Neural progenitor cell (in vitro differentiated cells): ENCODE measurements around the gene DYTN. TPM values are rescaled to one million over a fixed set of nuclear protein-coding genes. Genes with fewer than 3 reads are reported as not detected.

Experiments used
- DNase-seq: peaks from one replicate; pipeline ENCODE4 v3.0.0-alpha.2; 2016; ENCODE audit warnings: low spot score
- H2AFZ ChIP-seq: fragments of 200-600 bp; sonication (generic); replicated peaks from 2 replicates; pipeline ENCODE4 v1.6.1; 2016; ENCODE audit warnings: antibody characterized with exemption
- H3F3A ChIP-seq: fragments of 200-600 bp; sonication (generic); 2 replicates; pipeline ENCODE4 v1.6.1; 2016; ENCODE audit warnings: antibody characterized with exemption, low read depth
- H3K27ac ChIP-seq: fragments of 200-600 bp; sonication (generic); 2 replicates; pipeline ENCODE4 v1.5.1; 2016; ENCODE audit warnings: mild to moderate bottlenecking
- H3K27me3 ChIP-seq: fragments of 200-600 bp; sonication (generic); 2 replicates; pipeline ENCODE4 v1.6.1; 2016; ENCODE audit warnings: mild to moderate bottlenecking, moderate library complexity
- H3K36me3 ChIP-seq: fragments of 200-600 bp; sonication (generic); 2 replicates; pipeline ENCODE4 v1.5.1; 2016
- H3K4me1 ChIP-seq: fragments of 200-600 bp; sonication (generic); 2 replicates; pipeline ENCODE4 v1.6.1; 2016; ENCODE audit warnings: mixed run types
- H3K4me2 ChIP-seq: fragments of 200-600 bp; sonication (generic); 2 replicates; pipeline ENCODE4 v1.6.1; 2016
- H3K4me3 ChIP-seq: fragments of 200-600 bp; sonication (generic); 2 replicates; pipeline ENCODE4 v1.5.1; 2016
- H3K79me2 ChIP-seq: fragments of 200-600 bp; sonication (generic); 2 replicates; pipeline ENCODE4 v1.6.1; 2016; ENCODE audit warnings: low read depth
- H3K9ac ChIP-seq: fragments of 200-600 bp; sonication (generic); 2 replicates; pipeline ENCODE4 v1.6.1; 2016
- H3K9me3 ChIP-seq: fragments of 200-600 bp; sonication (generic); 2 replicates; pipeline ENCODE4 v1.5.1; 2016; ENCODE audit warnings: low read depth
- H4K20me1 ChIP-seq: fragments of 200-600 bp; sonication (generic); 2 replicates; pipeline ENCODE4 v1.6.1; 2016; ENCODE audit warnings: low read depth
- H3K27ac Mint-ChIP-seq: 3 replicates; pipeline ENCODE4 v1.8.0; 2021; ENCODE audit warnings: mixed read lengths
- H3K27me3 Mint-ChIP-seq: 2 replicates; pipeline ENCODE4 v1.8.0; 2022; ENCODE audit warnings: low read depth, mild to moderate bottlenecking, inconsistent platforms, moderate library complexity, mixed read lengths; ENCODE audit not compliant: insufficient read depth
- H3K36me3 Mint-ChIP-seq: 3 replicates; pipeline ENCODE4 v1.8.0; 2021; ENCODE audit warnings: mixed read lengths
- H3K4me1 Mint-ChIP-seq: 3 replicates; pipeline ENCODE4 v1.8.0; 2021; ENCODE audit warnings: mixed read lengths
- H3K4me3 Mint-ChIP-seq: 3 replicates; pipeline ENCODE4 v1.8.0; 2021; ENCODE audit warnings: mild to moderate bottlenecking, moderate library complexity, mixed read lengths
- H3K9me3 Mint-ChIP-seq: 3 replicates; pipeline ENCODE4 v1.8.0; 2020; ENCODE audit warnings: mixed read lengths
- CTCF ChIP-seq: fragments of 200-600 bp; sonication (generic); IDR thresholded peaks from 2 replicates; pipeline ENCODE4 v1.5.1; 2017; ENCODE audit warnings: antibody characterized with exemption, mild to moderate bottlenecking
- EZH2 ChIP-seq: fragments of 200-600 bp; sonication (generic); IDR thresholded peaks from 2 replicates; pipeline ENCODE4 v1.6.1; 2017; ENCODE audit warnings: antibody characterized with exemption, mild to moderate bottlenecking, moderate library complexity
- EZH2phosphoT487 ChIP-seq: fragments of 200-600 bp; sonication (generic); IDR thresholded peaks from 2 replicates; pipeline ENCODE4 v1.6.1; 2017; ENCODE audit warnings: antibody characterized with exemption
- total RNA-seq: library from RNA; depleted of rRNA; stranded (reverse); fragments of >200 nt; gene quantifications from 2 replicates; pipeline ENCODE4 v1.2.3, GENCODE V29; 2015; ENCODE audit warnings: low replicate concordance

The DYTN gene
- total RNA-seq, 1 donor from 2014 or later, result not detected

- H3K79me2 ChIP-seq, result no peaks in the 10 kb centered on the region
- no peak overlapping the region for H3K4me2 ChIP-seq
- no peak overlapping the region for H3K9ac ChIP-seq
- H3K4me3 ChIP-seq, result no peak overlapping the region
- H3K9me3 Mint-ChIP-seq, result no peaks in the 10 kb centered on the region
- no peak overlapping the region for H3K27ac ChIP-seq
- H3K4me1 ChIP-seq, result peaks cover 27% of the 10 kb centered on the region
- no peak for DNase-seq
- peaks cover 13% of the 10 kb centered on the region for H3F3A ChIP-seq
- no peak overlapping the region for H3K4me3 Mint-ChIP-seq
- no peak overlapping the region for H2AFZ ChIP-seq
- no peaks in the 10 kb centered on the region for H3K27me3 ChIP-seq
- peaks cover 5% of the 10 kb centered on the region for H3K36me3 Mint-ChIP-seq
- H3K4me1 Mint-ChIP-seq, result peaks cover 27% of the 10 kb centered on the region
- no peaks in the 10 kb centered on the region for H4K20me1 ChIP-seq
- H3K27me3 Mint-ChIP-seq, result peaks cover 2% of the 10 kb centered on the region
- no peak for TF ChIP-seq EZH2phosphoT487
- TF ChIP-seq EZH2, result no peak
- no peak for TF ChIP-seq CTCF
- H3K9me3 ChIP-seq, result no peaks in the 10 kb centered on the region
- no peak overlapping the region for H3K27ac Mint-ChIP-seq
- H3K36me3 ChIP-seq, result no peaks in the 10 kb centered on the region
Observed at GRCh38 chr2:206616151-206616550, 102.0 kb downstream of the DYTN start.

DNA sequence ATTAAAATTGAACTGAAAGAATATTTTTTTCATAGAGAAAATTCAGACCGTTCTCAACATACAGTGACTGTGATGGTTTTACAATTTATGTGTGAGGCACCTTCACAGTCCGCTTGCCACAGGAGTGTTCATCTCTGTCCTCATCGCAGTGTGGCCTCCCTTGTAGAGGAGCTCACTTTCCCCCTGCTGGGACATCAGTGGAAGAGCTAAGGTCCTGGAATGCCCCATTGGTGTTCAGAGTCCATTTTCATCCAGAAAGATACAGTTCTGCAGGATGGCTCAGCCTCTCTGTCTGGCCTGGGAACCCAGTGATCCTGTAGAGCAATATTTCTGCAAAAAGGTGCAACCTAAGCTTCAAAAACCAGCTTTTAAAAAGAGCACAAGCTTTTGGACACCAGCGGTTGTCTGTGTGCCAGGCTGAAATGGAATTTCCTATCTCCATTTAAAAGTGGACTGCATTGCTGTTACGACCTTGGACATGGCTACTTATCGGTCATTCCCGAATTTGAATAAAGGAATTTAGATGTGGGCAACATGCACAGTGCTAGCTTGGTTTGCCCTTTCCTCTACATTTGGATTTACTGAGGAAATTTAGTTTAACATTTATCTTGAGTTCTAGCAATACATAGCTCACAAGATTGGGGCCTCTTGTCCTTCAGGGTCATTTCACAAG is 102.6 kb downstream of the DYTN start:
- no peaks in the 10 kb centered on the region for H3K79me2 ChIP-seq
- Mint-ChIP-seq H3K27me3 (peaks cover 2% of the 10 kb centered on the region), H3K9me3 (no peaks in the 10 kb centered on the region), H3K36me3 (peaks cover 5% of the 10 kb centered on the region), H3K27ac (no peak overlapping the region), H3K4me1 (peaks cover 27% of the 10 kb centered on the region), H3K4me3 (no peak overlapping the region)
- H4K20me1 ChIP-seq, result no peaks in the 10 kb centered on the region
- TF ChIP-seq CTCF (no peak), EZH2 (no peak), EZH2phosphoT487 (no peak)
- H2AFZ ChIP-seq, result no peak overlapping the region
- no peak overlapping the region for H3K9ac ChIP-seq
- no peaks in the 10 kb centered on the region for H3K9me3 ChIP-seq
- peaks cover 13% of the 10 kb centered on the region for H3F3A ChIP-seq
- H3K27me3 ChIP-seq, result no peaks in the 10 kb centered on the region
- no peak for DNase-seq
- no peak overlapping the region for H3K27ac ChIP-seq
- H3K36me3 ChIP-seq, result no peaks in the 10 kb centered on the region
- no peak overlapping the region for H3K4me2 ChIP-seq
- no peak overlapping the region for H3K4me3 ChIP-seq
- peaks cover 30% of the 10 kb centered on the region for H3K4me1 ChIP-seq

DNA sequence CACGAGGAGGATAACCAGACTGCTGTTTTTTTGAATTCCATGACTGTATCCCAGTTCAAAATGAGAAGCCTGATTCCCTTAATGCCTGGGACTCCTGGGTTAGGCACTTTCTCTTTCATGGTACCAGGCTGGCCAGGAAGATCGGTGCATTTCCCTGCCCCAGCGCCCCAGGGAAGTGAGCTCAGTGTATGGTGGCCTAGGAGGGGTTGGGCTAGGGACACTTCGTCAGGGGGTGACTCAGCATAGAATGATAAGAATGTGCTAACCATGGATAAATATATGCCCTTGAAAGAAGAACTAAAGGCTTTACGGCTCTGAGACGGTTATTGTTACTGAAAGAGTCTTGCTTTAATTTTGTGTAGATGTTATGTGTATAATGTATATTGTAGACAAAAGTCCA is 103.4 kb downstream of the DYTN start:
- peaks cover 27% of the 10 kb centered on the region for H3K4me1 Mint-ChIP-seq

More for the DNA sequence above, 103.4 kb downstream of the DYTN start:
- Histone ChIP-seq H3K27ac (no peak overlapping the region), H4K20me1 (no peaks in the 10 kb centered on the region), H3K9me3 (no peaks in the 10 kb centered on the region), H3K79me2 (no peaks in the 10 kb centered on the region), H3K4me1 (peaks cover 30% of the 10 kb centered on the region), H3F3A (peaks cover 16% of the 10 kb centered on the region), H3K4me3 (no peak overlapping the region), H3K4me2 (no peak overlapping the region), H3K36me3 (no peaks in the 10 kb centered on the region), H3K27me3 (no peaks in the 10 kb centered on the region), H3K9ac (no peak overlapping the region), H2AFZ (no peak overlapping the region)
- no peak overlapping the region for H3K27ac Mint-ChIP-seq
- DNase-seq, result no peak
- TF ChIP-seq CTCF (no peak), EZH2 (no peak), EZH2phosphoT487 (no peak)
- no peaks in the 10 kb centered on the region for H3K9me3 Mint-ChIP-seq
- peaks cover 2% of the 10 kb centered on the region for H3K27me3 Mint-ChIP-seq
- H3K4me3 Mint-ChIP-seq, result no peak overlapping the region
- H3K36me3 Mint-ChIP-seq, result peaks cover 5% of the 10 kb centered on the region
